Spleen (tissue), 11 donors: Measurements from ENCODE around the gene PLCG2. TPM values are rescaled to one million over a fixed set of nuclear protein-coding genes. Genes with fewer than 3 reads are reported as not detected.

Experiments used
- DNase-seq: peaks from one replicate; pipeline ENCODE4 v3.0.0-alpha.2; 2020
- H3K27ac ChIP-seq, 8 donors: fragments of 200-600 bp; sonication (generic) in 7 of 8; 1 replicate in 4 of 8; 2 replicates in 4 of 8; pipeline versions ENCODE4 v1.5.0 to v1.8.0; 2016 to 2021; ENCODE audit warnings: inconsistent platforms in 4 of 8, mild to moderate bottlenecking in 4 of 8, moderate library complexity in 1 of 8
- H3K27me3 ChIP-seq, 7 donors: fragments of 200-600 bp; sonication (generic) in 6 of 7; replicated peaks in 1 of 7; 1 replicate in 4 of 7; 2 replicates in 3 of 7; pipeline versions ENCODE4 v1.5.0 to v1.8.0; 2016 to 2021; ENCODE audit warnings: inconsistent platforms in 3 of 7, mild to moderate bottlenecking in 1 of 7
- H3K36me3 ChIP-seq, 6 donors: fragments of 200-600 bp; sonication (generic) in 5 of 6; 1 replicate in 4 of 6; 2 replicates in 2 of 6; pipeline versions ENCODE4 v1.5.0 to v1.8.0; 2016 to 2021; ENCODE audit warnings: inconsistent platforms in 2 of 6
- H3K4me1 ChIP-seq, 6 donors: fragments of 200-600 bp; sonication (generic) in 5 of 6; 1 replicate in 3 of 6; 2 replicates in 3 of 6; pipeline versions ENCODE4 v1.5.0 to v1.8.0; 2016 to 2021; ENCODE audit warnings: inconsistent platforms in 3 of 6
- H3K4me3 ChIP-seq, 8 donors: fragments of 200-600 bp; sonication (generic) in 7 of 8; 1 replicate in 4 of 8; 2 replicates in 4 of 8; pipeline versions ENCODE4 v1.5.0 to v1.8.0; 2016 to 2021; ENCODE audit warnings: inconsistent platforms in 4 of 8, mild to moderate bottlenecking in 4 of 8, moderate library complexity in 2 of 8
- H3K9me3 ChIP-seq, 8 donors: fragments of 200-600 bp; sonication (generic) in 7 of 8; 1 replicate in 4 of 8; 2 replicates in 4 of 8; pipeline versions ENCODE4 v1.5.0 to v1.8.0; 2016 to 2021; ENCODE audit warnings: inconsistent platforms in 4 of 8
- POLR2A ChIP-seq, 3 donors: fragments of 450-650 bp; IDR thresholded peaks; one replicate each; pipeline ENCODE4 v1.5.1; 2017; ENCODE audit warnings: antibody characterized with exemption in 3 of 3, mild to moderate bottlenecking in 1 of 3
- POLR2AphosphoS5 ChIP-seq, 3 donors: sonication (generic); formaldehyde crosslinking; IDR thresholded peaks; one replicate each; pipeline ENCODE4 v1.5.1; 2017; ENCODE audit warnings: antibody characterized with exemption in 3 of 3
- WGBS, 5 donors: extraction: QIAGEN DNeasy Blood & Tissue Kit in 3 of 5; methylation state at CpG; one replicate each; pipeline versions ENCODE4 v1.1.5 to v1.1.7; 2013 to 2018; 5-methylcytosine and 5-hydroxymethylcytosine counted together
- intact Hi-C: fragments of 100-400 bp; cut with DNase I; formaldehyde crosslinking; loops from one replicate; pipeline ENCODE4 v1.15.0; 2023; ENCODE audit warnings: low total_unique reads
- polyA plus RNA-seq, 3 donors: library from polyadenylated mRNA; stranded (reverse); fragments of 200-250 nt; gene quantifications; one replicate each; pipeline ENCODE4 v1.2.1, GENCODE V29; 2013
- total RNA-seq, 7 donors: library from RNA; depleted of rRNA in 3 of 7; stranded (reverse); fragments of >200 nt in 3 of 7; fragmentation: NEBNext Ultra II Directional in 4 of 7; extraction: Animal tissue kit (Norgen Biotek cat#: 25700) in 4 of 7; gene quantifications; one replicate each; pipeline versions ENCODE4 v1.1.0 to v1.2.1, GENCODE V29; 2016 to 2021
- TF ChIP-seq, protein P1 (sequence below), 11 experiments: fragments of 200-600 bp in 7 of 11; fragments of 450-650 bp in 4 of 11; sonication (generic) in 4 of 11; IDR thresholded peaks in 8 of 11; conservative IDR thresholded peaks in 3 of 11; 1 replicate in 7 of 11; 2 replicates in 4 of 11; pipeline versions ENCODE4 v1.4.0 to v1.8.0; 2016 to 2021; ENCODE audit warnings: antibody characterized with exemption in 11 of 11, inconsistent platforms in 4 of 11, mild to moderate bottlenecking in 1 of 11
- donor health status: healthy with polysubstance abuse.
- donor health status: DM: no; HTN: no; CAD: no; lungs with moderate emphysema.
- donor health status: DM: no; HTN: no; CAD: no.
- donor health status: Bipolar disorder and iron deficiency.
- donor health status: healthy.
- donor health status: DM: no; HTN: no; CAD: no.
- donor health status: DM: yes; HTN: yes; CAD: no.

The PLCG2 gene
- total and polyA plus RNA-seq, 10 donors: 57.1 to 277 (median 145) TPM

DNA sequence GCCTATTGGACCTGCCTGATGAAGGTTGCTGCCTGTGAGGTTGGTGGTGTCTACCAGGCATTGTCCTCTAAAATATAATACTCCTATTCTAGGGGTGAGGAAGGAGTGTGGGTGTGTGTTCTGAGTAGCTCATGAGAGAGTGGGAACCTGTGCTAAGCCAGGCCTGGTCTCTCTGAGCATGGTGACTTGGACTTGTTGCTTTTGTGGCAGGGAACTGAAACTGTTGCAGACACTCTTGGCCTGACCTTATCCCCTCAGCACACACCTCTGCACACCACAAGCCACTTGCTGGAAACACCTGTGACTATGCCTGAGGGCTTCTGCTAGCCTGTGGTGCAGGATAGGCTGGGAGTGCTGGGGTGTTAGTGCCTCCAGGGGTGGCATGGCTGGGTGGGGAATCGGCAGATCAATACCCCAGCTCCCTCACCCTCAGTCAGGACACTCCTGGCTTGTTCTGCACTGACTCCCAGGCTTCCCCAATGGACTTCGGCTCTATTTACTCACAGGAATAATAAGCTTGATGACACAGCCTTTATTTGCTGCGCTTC is 29.9 kb downstream of the PLCG2 start:
- no peaks in the 10 kb centered on the region for H3K27me3 ChIP-seq
- WGBS, 5 donors: 57 to 70% (median 67%) methylated on average over 3 of the region's 3 CpGs
- intact Hi-C loops: no loop called here
- H3K36me3 ChIP-seq: peaks cover 0 to 10% (median 0%) of the 10 kb centered on the region in 6 donors
- H3K9me3 ChIP-seq: no peaks in the 10 kb centered on the region
- TF ChIP-seq, protein P1, sequence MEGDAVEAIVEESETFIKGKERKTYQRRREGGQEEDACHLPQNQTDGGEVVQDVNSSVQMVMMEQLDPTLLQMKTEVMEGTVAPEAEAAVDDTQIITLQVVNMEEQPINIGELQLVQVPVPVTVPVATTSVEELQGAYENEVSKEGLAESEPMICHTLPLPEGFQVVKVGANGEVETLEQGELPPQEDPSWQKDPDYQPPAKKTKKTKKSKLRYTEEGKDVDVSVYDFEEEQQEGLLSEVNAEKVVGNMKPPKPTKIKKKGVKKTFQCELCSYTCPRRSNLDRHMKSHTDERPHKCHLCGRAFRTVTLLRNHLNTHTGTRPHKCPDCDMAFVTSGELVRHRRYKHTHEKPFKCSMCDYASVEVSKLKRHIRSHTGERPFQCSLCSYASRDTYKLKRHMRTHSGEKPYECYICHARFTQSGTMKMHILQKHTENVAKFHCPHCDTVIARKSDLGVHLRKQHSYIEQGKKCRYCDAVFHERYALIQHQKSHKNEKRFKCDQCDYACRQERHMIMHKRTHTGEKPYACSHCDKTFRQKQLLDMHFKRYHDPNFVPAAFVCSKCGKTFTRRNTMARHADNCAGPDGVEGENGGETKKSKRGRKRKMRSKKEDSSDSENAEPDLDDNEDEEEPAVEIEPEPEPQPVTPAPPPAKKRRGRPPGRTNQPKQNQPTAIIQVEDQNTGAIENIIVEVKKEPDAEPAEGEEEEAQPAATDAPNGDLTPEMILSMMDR (IDR thresholded peaks at IDR 0.05 in 8 of 11, conservative IDR thresholded peaks at IDR 0.05 in 3 of 11): no peak
- TF ChIP-seq POLR2A (IDR thresholded peaks at IDR 0.05): peak in 1 of 3 donors; percentile 39
- peak in 2 of 3 donors; percentile 76 to 88 for TF ChIP-seq POLR2AphosphoS5 (IDR thresholded peaks at IDR 0.05)
- peak; percentile 85 for DNase-seq
- H3K4me3 ChIP-seq: peak overlapping the region in 1 of 8 donors; percentile 38
- H3K4me1 ChIP-seq: peaks cover 25 to 92% (median 78%) of the 10 kb centered on the region in 6 donors
- H3K27ac ChIP-seq: peak overlapping the region; percentile 66 to 95 (median 80)

DNA sequence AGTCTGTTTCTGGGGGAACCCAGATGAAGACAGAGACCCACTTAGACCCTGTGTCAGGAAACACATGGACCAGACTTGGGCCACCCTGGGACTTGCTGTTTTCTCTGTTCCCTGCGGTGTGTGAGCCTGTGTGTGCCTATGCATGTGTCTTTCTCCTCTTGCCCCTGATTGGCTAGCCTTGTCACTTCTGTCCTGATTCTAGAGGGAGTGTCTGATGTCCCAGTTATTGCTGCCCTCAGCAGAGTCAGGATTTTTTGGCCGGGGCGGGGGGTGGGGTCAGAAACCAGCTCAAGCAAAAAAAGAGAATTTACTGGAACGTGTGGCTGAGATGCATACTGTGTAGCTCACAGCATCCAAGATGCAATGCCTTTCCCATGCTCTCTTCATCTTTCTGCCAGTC is 30.5 kb downstream of the PLCG2 start:
- peaks cover 0 to 10% (median 0%) of the 10 kb centered on the region in 6 donors for H3K36me3 ChIP-seq
- no peaks in the 10 kb centered on the region for H3K9me3 ChIP-seq
- peak overlapping the region in 1 of 8 donors; percentile 38 for H3K4me3 ChIP-seq
- no peaks in the 10 kb centered on the region for H3K27me3 ChIP-seq
- TF ChIP-seq POLR2AphosphoS5 (IDR thresholded peaks at IDR 0.05) (no peak), POLR2A (IDR thresholded peaks at IDR 0.05) (no peak)
- TF ChIP-seq, protein P1 (IDR thresholded peaks at IDR 0.05 in 8 of 11, conservative IDR thresholded peaks at IDR 0.05 in 3 of 11): no peak
- WGBS, 5 donors: 37 to 79% (median 54%) methylated on average over 4 of the region's 4 CpGs
- no peak for DNase-seq
- peak overlapping the region; percentile 66 to 95 (median 80) for H3K27ac ChIP-seq
- intact Hi-C loops: no loop called here
- peaks cover 24 to 92% (median 78%) of the 10 kb centered on the region in 6 donors for H3K4me1 ChIP-seq

DNA sequence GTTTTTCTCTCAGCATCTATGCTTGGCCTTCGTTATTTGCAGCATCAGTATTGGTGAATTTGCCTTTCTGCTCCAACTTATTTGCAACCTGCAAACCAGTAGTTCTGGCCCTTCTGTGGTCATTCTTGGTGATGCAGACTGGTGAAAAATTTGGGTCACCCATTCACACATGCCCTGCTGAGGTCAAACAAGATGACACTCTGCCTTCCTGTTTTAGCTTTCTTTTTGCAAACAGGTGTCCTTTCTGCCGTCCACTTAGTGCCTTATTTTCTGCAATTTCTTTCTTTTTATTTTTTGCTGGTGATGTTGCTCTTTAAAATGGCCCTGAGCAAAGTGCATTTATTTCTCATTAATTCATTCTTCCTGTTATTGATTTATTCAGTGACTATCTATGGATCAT is 31.3 kb downstream of the PLCG2 start:
- Histone ChIP-seq H3K4me3 (peak overlapping the region in 1 of 8 donors; percentile 27), H3K9me3 (no peaks in the 10 kb centered on the region), H3K27me3 (no peaks in the 10 kb centered on the region), H3K4me1 (peaks cover 32 to 92% (median 81%) of the 10 kb centered on the region in 6 donors), H3K27ac (peak overlapping the region; percentile 66 to 95 (median 80)), H3K36me3 (peaks cover 0 to 10% (median 0%) of the 10 kb centered on the region in 6 donors)
- DNase-seq: no peak
- TF ChIP-seq POLR2AphosphoS5 (IDR thresholded peaks at IDR 0.05) (no peak), POLR2A (IDR thresholded peaks at IDR 0.05) (no peak)
- TF ChIP-seq, protein P1 (IDR thresholded peaks at IDR 0.05 in 8 of 11, conservative IDR thresholded peaks at IDR 0.05 in 3 of 11): no peak
- intact Hi-C loops: no loop called here
- WGBS, 5 donors: 55 to 66% (median 61%) methylated on average over 2 of the region's 2 CpGs

DNA sequence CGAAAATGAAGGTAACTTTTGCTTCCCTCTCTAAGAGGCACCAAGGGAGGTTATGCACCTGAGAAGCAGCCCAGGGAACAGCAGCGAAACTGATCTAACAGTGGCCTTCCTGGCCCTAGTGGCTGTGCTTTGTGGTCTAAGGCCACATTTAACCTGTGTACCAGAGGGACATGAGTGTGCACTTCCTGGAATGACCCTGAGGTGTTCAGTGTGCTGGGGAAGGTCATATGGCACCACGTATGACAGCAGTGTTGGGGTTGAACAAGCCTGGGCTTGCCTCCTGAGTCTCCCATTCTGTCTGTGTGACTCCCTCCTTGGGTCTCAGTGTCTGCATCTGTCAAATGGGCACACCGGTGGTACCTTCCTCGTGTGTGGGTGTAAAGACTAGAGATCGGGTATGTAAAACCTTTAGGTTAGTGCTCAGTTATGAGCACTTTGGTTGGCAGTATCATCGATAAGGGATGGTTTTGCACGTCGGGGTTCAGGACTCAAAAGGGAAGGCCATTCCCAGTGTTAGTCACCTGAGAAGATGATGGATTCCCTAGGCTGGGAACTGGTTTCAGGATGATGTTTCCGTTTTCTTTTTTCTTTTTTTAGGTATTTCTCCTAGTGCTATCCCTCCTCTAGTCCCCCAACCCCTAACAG is 31.9 kb downstream of the PLCG2 start:
- 62 to 70% (median 68%) methylated on average over 9 to 10 of the region's 10 CpGs for WGBS, 5 donors
- TF ChIP-seq POLR2AphosphoS5 (IDR thresholded peaks at IDR 0.05): peak in 2 of 3 donors; percentile 42 to 66
- TF ChIP-seq, protein P1 (IDR thresholded peaks at IDR 0.05 in 8 of 11, conservative IDR thresholded peaks at IDR 0.05 in 3 of 11): no peak
- no peak for TF ChIP-seq POLR2A (IDR thresholded peaks at IDR 0.05)
- Histone ChIP-seq H3K27me3 (no peaks in the 10 kb centered on the region), H3K4me3 (peak overlapping the region in 1 of 8 donors; percentile 27), H3K27ac (peak overlapping the region; percentile 31 to 95 (median 80)), H3K36me3 (peaks cover 0 to 9% (median 0%) of the 10 kb centered on the region in 6 donors), H3K9me3 (no peaks in the 10 kb centered on the region), H3K4me1 (peaks cover 34 to 91% (median 80%) of the 10 kb centered on the region in 6 donors)
- DNase-seq: no peak
- intact Hi-C loops: no loop called here
